Measurements from ENCODE around the gene RNFT2.
"Not testable (repeated sequence)": the region's sequence is repeated elsewhere in the genome, so short reads cannot be mapped to it uniquely, and the experiment has no call there.

Gene RNFT2

GRCh38 chr12:116779597-116779996 is 41.5 kb downstream of the RNFT2 start:
- Histone ChIP-seq H3K27ac (no peak overlapping the region), H3K4me3 (no peak overlapping the region)

GRCh38 chr12:116780942-116781341 is 42.8 kb downstream of the RNFT2 start:
- no peak overlapping the region for H3K27ac ChIP-seq
- H3K4me3 ChIP-seq = no peak overlapping the region

GRCh38 chr12:116783525-116784237 is 45.6 kb downstream of the RNFT2 start:
- Histone ChIP-seq H3K27ac (no peak overlapping the region), H3K4me3 (no peak overlapping the region)

GRCh38 chr12:116784238-116784612 is 46.1 kb downstream of the RNFT2 start:
- no peak overlapping the region for H3K27ac ChIP-seq
- H3K4me3 ChIP-seq = no peak overlapping the region

- H3K27ac ChIP-seq, H3K4me3 ChIP-seq: not testable (repeated sequence)
Observed at GRCh38 chr12:116789562-116789961, 51.4 kb downstream of the RNFT2 start.

GRCh38 chr12:116790066-116790465 is 52.0 kb downstream of the RNFT2 start:
- H3K27ac ChIP-seq = no peak overlapping the region
- no peak overlapping the region for H3K4me3 ChIP-seq

GRCh38 chr12:116792403-116792802 is 54.3 kb downstream of the RNFT2 start:
- Histone ChIP-seq H3K4me3 (no peak overlapping the region), H3K27ac (no peak overlapping the region)

- H3K27ac ChIP-seq = no peak overlapping the region
Observed at GRCh38 chr12:116794725-116795124, 56.6 kb downstream of the RNFT2 start.

GRCh38 chr12:116797885-116798284 is 59.8 kb downstream of the RNFT2 start:
- H3K27ac ChIP-seq = no peak overlapping the region
- H3K4me3 ChIP-seq = no peak overlapping the region

More at GRCh38 chr12:116794725-116795124, 56.6 kb downstream of the RNFT2 start:
- H3K4me3 ChIP-seq = no peak overlapping the region

GRCh38 chr12:116798719-116799118 is 60.6 kb downstream of the RNFT2 start:
- Histone ChIP-seq H3K27ac (no peak overlapping the region), H3K4me3 (no peak overlapping the region)

GRCh38 chr12:116799955-116800354 is 61.8 kb downstream of the RNFT2 start:
- H3K27ac ChIP-seq = no peak overlapping the region
- no peak overlapping the region for H3K4me3 ChIP-seq

- Histone ChIP-seq H3K4me3 (no peak overlapping the region), H3K27ac (no peak overlapping the region)
Observed at GRCh38 chr12:116800918-116801317, 62.8 kb downstream of the RNFT2 start.

GRCh38 chr12:116802018-116802417 is 63.9 kb downstream of the RNFT2 start:
- H3K27ac ChIP-seq = no peak overlapping the region
- no peak overlapping the region for H3K4me3 ChIP-seq

- no peak overlapping the region for H3K4me3 ChIP-seq
- peak overlapping the region in 1 of 21 experiments; percentile 34 for H3K27ac ChIP-seq
Observed at GRCh38 chr12:116803013-116803736, 65.1 kb downstream of the RNFT2 start.

- H3K4me3 ChIP-seq = no peak overlapping the region
- no peak overlapping the region for H3K27ac ChIP-seq
Observed at GRCh38 chr12:116804051-116804450, 65.9 kb downstream of the RNFT2 start.

- Histone ChIP-seq H3K4me3 (no peak overlapping the region), H3K27ac (no peak overlapping the region)
Observed at GRCh38 chr12:116806845-116807440, 68.8 kb downstream of the RNFT2 start.

GRCh38 chr12:116807546-116807945 is 69.4 kb downstream of the RNFT2 start:
- Histone ChIP-seq H3K27ac (no peak overlapping the region), H3K4me3 (no peak overlapping the region)

GRCh38 chr12:116808113-116809105 is 70.3 kb downstream of the RNFT2 start:
- Histone ChIP-seq H3K27ac (no peak overlapping the region), H3K4me3 (no peak overlapping the region)

- no peak overlapping the region for H3K4me3 ChIP-seq
- H3K27ac ChIP-seq = no peak overlapping the region
Observed at GRCh38 chr12:116812238-116812637, 74.1 kb downstream of the RNFT2 start.

Measured in skin epidermis (tissue), 12 donors.